ENCODE data around the gene PCDHA5. TPM values are rescaled to one million over a fixed set of nuclear protein-coding genes. Genes with fewer than 3 reads are reported as not detected.
"Not testable (repeated sequence)": the region's sequence is repeated elsewhere in the genome, so short reads cannot be mapped to it uniquely, and the experiment has no call there.

The PCDHA5 gene
- total RNA-seq, 1 experiment from 2014 or later: not detected

- BruUV-seq (replicated peaks): no TSS peak
- Histone ChIP-seq H3K27me3 (replicated peaks; ENCODE audit: control insufficient read depth, insufficient read depth, low read length) (no peaks in the 10 kb centered on the region), H3K36me3 (ENCODE audit: control insufficient read depth, insufficient read depth, low read length) (no peaks in the 10 kb centered on the region), H3K4me3 (ENCODE audit: low read depth, low read length) (no peak overlapping the region), H3K9me3 (no peaks in the 10 kb centered on the region), H3K4me1 (no peaks in the 10 kb centered on the region)
- H3K4me3 Mint-ChIP-seq (ENCODE audit: unreplicated experiment): no peak overlapping the region
- ChIA-PET POLR2A (no interaction called here), CTCF (no interaction called here)
- no peaks in the 10 kb centered on the region for H3K4me1 Mint-ChIP-seq (ENCODE audit: low read depth, unreplicated experiment)
- DNase-seq: no peak
- intact Hi-C loops (cut with micrococcal nuclease; ENCODE audit: unreplicated experiment): no loop called here
- TF ChIP-seq CTCF (IDR thresholded peaks at IDR 0.05; ENCODE audit: insufficient read depth in 1 of 2, low read depth in 1 of 2, low read length in 1 of 2, severe bottlenecking in 1 of 2, unreplicated experiment in 1 of 2): no peak
- H3K9me3 Mint-ChIP-seq (ENCODE audit: unreplicated experiment): peaks cover 21% of the 10 kb centered on the region
- no peaks in the 10 kb centered on the region for H3K27me3 Mint-ChIP-seq (ENCODE audit: insufficient read depth, unreplicated experiment)
- H3K27ac Mint-ChIP-seq (ENCODE audit: unreplicated experiment): no peak overlapping the region
- no peaks in the 10 kb centered on the region for H3K36me3 Mint-ChIP-seq (ENCODE audit: insufficient read depth, unreplicated experiment)
These were observed 12.5 kb upstream of the PCDHA5 start for GRCh38 chr5:140808889-140809291.

- no peak overlapping the region for H3K27ac Mint-ChIP-seq (ENCODE audit: unreplicated experiment)
- no peaks in the 10 kb centered on the region for H3K9me3 ChIP-seq
- H3K4me3 Mint-ChIP-seq (ENCODE audit: unreplicated experiment): no peak overlapping the region
- H3K4me3 ChIP-seq (ENCODE audit: low read depth, low read length): no peak overlapping the region
- intact Hi-C loops (cut with micrococcal nuclease; ENCODE audit: unreplicated experiment): no loop called here
- no peaks in the 10 kb centered on the region for H3K36me3 ChIP-seq (ENCODE audit: control insufficient read depth, insufficient read depth, low read length)
- no peaks in the 10 kb centered on the region for H3K4me1 ChIP-seq
- no peaks in the 10 kb centered on the region for H3K36me3 Mint-ChIP-seq (ENCODE audit: insufficient read depth, unreplicated experiment)
- no TSS peak for BruUV-seq (replicated peaks)
- no peak for DNase-seq
- H3K27me3 Mint-ChIP-seq (ENCODE audit: insufficient read depth, unreplicated experiment): no peaks in the 10 kb centered on the region
- peaks cover 8% of the 10 kb centered on the region for H3K9me3 Mint-ChIP-seq (ENCODE audit: unreplicated experiment)
- CTCF ChIA-PET: no interaction called here
- H3K4me1 Mint-ChIP-seq (ENCODE audit: low read depth, unreplicated experiment): no peaks in the 10 kb centered on the region
- no peaks in the 10 kb centered on the region for H3K27me3 ChIP-seq (replicated peaks; ENCODE audit: control insufficient read depth, insufficient read depth, low read length)
- no peak for TF ChIP-seq CTCF (IDR thresholded peaks at IDR 0.05; ENCODE audit: insufficient read depth in 1 of 2, low read depth in 1 of 2, low read length in 1 of 2, severe bottlenecking in 1 of 2, unreplicated experiment in 1 of 2)
- POLR2A ChIA-PET: no interaction called here
These were observed 842 bp downstream of the PCDHA5 start for GRCh38 chr5:140822281-140822629.

- intact Hi-C loops (cut with micrococcal nuclease; ENCODE audit: unreplicated experiment); H3K9me3 ChIP-seq; H3K4me3 ChIP-seq (ENCODE audit: low read depth, low read length); H3K27ac Mint-ChIP-seq (ENCODE audit: unreplicated experiment); H3K4me1 Mint-ChIP-seq (ENCODE audit: low read depth, unreplicated experiment); H3K36me3 Mint-ChIP-seq (ENCODE audit: insufficient read depth, unreplicated experiment); H3K4me3 Mint-ChIP-seq (ENCODE audit: unreplicated experiment); H3K4me1 ChIP-seq; H3K9me3 Mint-ChIP-seq (ENCODE audit: unreplicated experiment); BruUV-seq (replicated peaks); DNase-seq; H3K27me3 Mint-ChIP-seq (ENCODE audit: insufficient read depth, unreplicated experiment); H3K27me3 ChIP-seq (replicated peaks; ENCODE audit: control insufficient read depth, insufficient read depth, low read length); POLR2A ChIA-PET; CTCF ChIA-PET; H3K36me3 ChIP-seq (ENCODE audit: control insufficient read depth, insufficient read depth, low read length): not testable (repeated sequence)
These were observed 1.6 kb downstream of the PCDHA5 start for GRCh38 chr5:140822969-140823368.

- CTCF ChIA-PET: no interaction called here
- no peak for TF ChIP-seq CTCF (IDR thresholded peaks at IDR 0.05; ENCODE audit: insufficient read depth in 1 of 2, low read depth in 1 of 2, low read length in 1 of 2, severe bottlenecking in 1 of 2, unreplicated experiment in 1 of 2)
- Mint-ChIP-seq H3K27me3 (ENCODE audit: insufficient read depth, unreplicated experiment) (no peaks in the 10 kb centered on the region), H3K4me3 (ENCODE audit: unreplicated experiment) (no peak overlapping the region), H3K36me3 (ENCODE audit: insufficient read depth, unreplicated experiment) (no peaks in the 10 kb centered on the region), H3K9me3 (ENCODE audit: unreplicated experiment) (peaks cover 8% of the 10 kb centered on the region), H3K27ac (ENCODE audit: unreplicated experiment) (no peak overlapping the region), H3K4me1 (ENCODE audit: low read depth, unreplicated experiment) (no peaks in the 10 kb centered on the region)
- Histone ChIP-seq H3K36me3 (ENCODE audit: control insufficient read depth, insufficient read depth, low read length) (no peaks in the 10 kb centered on the region), H3K4me1 (no peaks in the 10 kb centered on the region), H3K9me3 (no peaks in the 10 kb centered on the region), H3K27me3 (replicated peaks; ENCODE audit: control insufficient read depth, insufficient read depth, low read length) (no peaks in the 10 kb centered on the region), H3K4me3 (ENCODE audit: low read depth, low read length) (no peak overlapping the region)
- POLR2A ChIA-PET: no interaction called here
- BruUV-seq (replicated peaks): no TSS peak
- intact Hi-C loops (cut with micrococcal nuclease; ENCODE audit: unreplicated experiment): no loop called here
- DNase-seq: no peak
These were observed 2.1 kb downstream of the PCDHA5 start for GRCh38 chr5:140823475-140823874.

Data from Caco-2 (cell line).